Upper lobe of right lung (tissue), 1 donor: ENCODE results near the gene TUBAL3. TPM values are rescaled to one million over a fixed set of nuclear protein-coding genes. Genes with fewer than 3 reads are reported as not detected.
A peak's percentile ranks its signal among the peaks of the same experiment; 100 is the strongest.

Experiments
- ATAC-seq: fragments of 200-7000 bp; cut with Tn5 transposase; one replicate; pipeline ENCODE4 v1.9.1; 2020; ENCODE audit warnings: mild to moderate bottlenecking, moderate library complexity
- DNase-seq: peaks from one replicate; pipeline ENCODE4 v3.0.0-alpha.2; 2020
- H3K27ac ChIP-seq: fragments of 200-600 bp; one replicate; pipeline ENCODE4 v1.8.0; 2022
- H3K27me3 ChIP-seq: fragments of 200-600 bp; one replicate; pipeline ENCODE4 v1.8.0; 2022; ENCODE audit warnings: mild to moderate bottlenecking
- H3K36me3 ChIP-seq: fragments of 200-600 bp; one replicate; pipeline ENCODE4 v1.8.0; 2022
- H3K4me1 ChIP-seq: fragments of 200-600 bp; one replicate; pipeline ENCODE4 v1.8.0; 2022
- H3K4me3 ChIP-seq: fragments of 200-600 bp; one replicate; pipeline ENCODE4 v1.8.0; 2022; ENCODE audit warnings: mild to moderate bottlenecking
- H3K9me3 ChIP-seq: fragments of 200-600 bp; one replicate; pipeline ENCODE4 v1.8.0; 2022
- CTCF ChIP-seq: fragments of 200-600 bp; IDR thresholded peaks from one replicate; pipeline ENCODE4 v1.8.0; 2022; ENCODE audit warnings: antibody characterized with exemption
- intact Hi-C: fragments of 100-400 bp; cut with DNase I; formaldehyde crosslinking; loops from one replicate; pipeline ENCODE4 v1.11.0; 2022
- total RNA-seq: library from RNA; stranded (reverse); fragmentation: NEBNext Ultra II Directional; extraction: Animal tissue kit (Norgen Biotek cat#: 25700); gene quantifications from one replicate; pipeline ENCODE4 v1.2.1, GENCODE V29; 2021
- donor health status: DM: no; HTN: yes; CAD: no; lungs with severe emphysema.

The TUBAL3 gene
- total RNA-seq, 1 donor from 2014 or later: not detected

- Histone ChIP-seq H3K27ac (no peak overlapping the region), H3K4me1 (no peaks in the 10 kb centered on the region), H3K9me3 (no peaks in the 10 kb centered on the region), H3K4me3 (no peak overlapping the region), H3K27me3 (no peaks in the 10 kb centered on the region), H3K36me3 (no peaks in the 10 kb centered on the region)
- no peak for TF ChIP-seq CTCF
- no peak for ATAC-seq
- no peak for DNase-seq
- intact Hi-C loops: no loop called here
Observed at GRCh38 chr10:5435328-5435727, 30.7 kb upstream of the TUBAL3 start.

GRCh38 chr10:5434017-5434753 lies 29.6 kb upstream of the TUBAL3 start:
- intact Hi-C loops: loop anchor here (5.0 kb wide), 1 partner anchor 612 kb away; no protein-coding TSS in a partner anchor
- no peaks in the 10 kb centered on the region for H3K36me3 ChIP-seq
- ATAC-seq: peak; percentile 82
- H3K27me3 ChIP-seq: no peaks in the 10 kb centered on the region
- no peaks in the 10 kb centered on the region for H3K9me3 ChIP-seq
- no peak for DNase-seq
- H3K4me1 ChIP-seq: no peaks in the 10 kb centered on the region
- peak; percentile 69 for TF ChIP-seq CTCF
- H3K27ac ChIP-seq: no peak overlapping the region
- no peak overlapping the region for H3K4me3 ChIP-seq

- no peak overlapping the region for H3K27ac ChIP-seq
- no peaks in the 10 kb centered on the region for H3K4me1 ChIP-seq
Observed at GRCh38 chr10:5433182-5433581, 28.6 kb upstream of the TUBAL3 start.

GRCh38 chr10:5428133-5428532 lies 23.5 kb upstream of the TUBAL3 start:
- ATAC-seq: no peak
- H3K27me3 ChIP-seq: no peaks in the 10 kb centered on the region
- intact Hi-C loops: no loop called here
- H3K4me3 ChIP-seq: no peak overlapping the region
- no peaks in the 10 kb centered on the region for H3K4me1 ChIP-seq
- no peak for DNase-seq
- TF ChIP-seq CTCF: no peak
- no peaks in the 10 kb centered on the region for H3K9me3 ChIP-seq
- H3K27ac ChIP-seq: no peak overlapping the region
- no peaks in the 10 kb centered on the region for H3K36me3 ChIP-seq

More at GRCh38 chr10:5433182-5433581, 28.6 kb upstream of the TUBAL3 start:
- no peak for TF ChIP-seq CTCF
- ATAC-seq: no peak
- Histone ChIP-seq H3K27me3 (no peaks in the 10 kb centered on the region), H3K36me3 (no peaks in the 10 kb centered on the region), H3K9me3 (no peaks in the 10 kb centered on the region), H3K4me3 (no peak overlapping the region)
- no peak for DNase-seq
- intact Hi-C loops: loop anchor here (5.0 kb wide), 1 partner anchor 611 kb away; no protein-coding TSS in a partner anchor

- intact Hi-C loops: no loop called here
Observed at GRCh38 chr10:5424751-5425150, 20.1 kb upstream of the TUBAL3 start.

More at GRCh38 chr10:5424751-5425150, 20.1 kb upstream of the TUBAL3 start:
- Histone ChIP-seq H3K9me3 (no peaks in the 10 kb centered on the region), H3K27ac (no peak overlapping the region), H3K4me1 (no peaks in the 10 kb centered on the region), H3K36me3 (no peaks in the 10 kb centered on the region), H3K4me3 (no peak overlapping the region), H3K27me3 (no peaks in the 10 kb centered on the region)
- DNase-seq: no peak
- no peak for ATAC-seq
- TF ChIP-seq CTCF: no peak
